Breast epithelium (tissue), 4 donors: ENCODE measurements around the gene P3H2. TPM values are rescaled to one million over a fixed set of nuclear protein-coding genes. Genes with fewer than 3 reads are reported as not detected.

Experiments
- DNase-seq, 2 donors: peaks; one replicate each; pipeline ENCODE4 v3.0.0-alpha.2; 2019; ENCODE audit warnings: low spot score in 2 of 2
- H3K27ac ChIP-seq, 2 donors: fragments of 200-600 bp; sonication (generic) in 1 of 2; one replicate each; pipeline ENCODE4 v1.5.1; 2016 to 2019; ENCODE audit warnings: mild to moderate bottlenecking in 1 of 2
- H3K27me3 ChIP-seq, 2 donors: fragments of 200-600 bp; sonication (generic) in 1 of 2; one replicate each; pipeline versions ENCODE4 v1.5.1 to v1.6.0; 2017 to 2019; ENCODE audit warnings: control low read depth in 1 of 2, mild to moderate bottlenecking in 1 of 2
- H3K36me3 ChIP-seq: fragments of 200-600 bp; one replicate; pipeline ENCODE4 v1.5.1; 2019
- H3K4me1 ChIP-seq, 2 donors: fragments of 200-600 bp; sonication (generic); one replicate each; pipeline ENCODE4 v1.5.1; 2016 to 2019; ENCODE audit warnings: control low read depth in 1 of 2
- H3K4me3 ChIP-seq, 3 donors: fragments of 200-600 bp; sonication (generic); 1 replicate in 2 of 3; 2 replicates in 1 of 3; pipeline ENCODE4 v1.5.1; 2016 to 2019; ENCODE audit warnings: mild to moderate bottlenecking in 3 of 3, moderate library complexity in 2 of 3
- H3K9me3 ChIP-seq, 2 donors: fragments of 200-600 bp; sonication (generic) in 1 of 2; one replicate each; pipeline ENCODE4 v1.5.1; 2016 to 2019; ENCODE audit warnings: control low read depth in 1 of 2
- POLR2A ChIP-seq: fragments of 450-650 bp; IDR thresholded peaks from one replicate; pipeline ENCODE4 v1.6.1; 2016; ENCODE audit warnings: antibody characterized with exemption, mild to moderate bottlenecking, moderate library complexity
- POLR2AphosphoS5 ChIP-seq, 3 donors: sonication (generic); formaldehyde crosslinking; IDR thresholded peaks; one replicate each; pipeline ENCODE4 v1.6.1; 2017; ENCODE audit warnings: antibody characterized with exemption in 3 of 3
- intact Hi-C: fragments of 100-400 bp; cut with DNase I; formaldehyde crosslinking; loops from one replicate; pipeline ENCODE4 v1.15.1; 2023; ENCODE audit warnings: low total_unique reads
- total RNA-seq, 3 donors: library from RNA; depleted of rRNA; stranded (reverse); fragments of >200 nt; gene quantifications; one replicate each; pipeline ENCODE4 v1.1.0, GENCODE V29; 2016
- TF ChIP-seq, protein P1 (sequence below), 3 donors: fragments of 450-650 bp; IDR thresholded peaks; one replicate each; pipeline ENCODE4 v1.5.1; 2016 to 2017; ENCODE audit warnings: antibody characterized with exemption in 3 of 3, mild to moderate bottlenecking in 3 of 3, moderate library complexity in 3 of 3

Gene P3H2
- total RNA-seq, 3 donors from 2014 or later = 1.6 to 12.3 (median 10.2) TPM

GRCh38 chr3:190142041-190142440 is 21.3 kb upstream of the P3H2 start:
- Histone ChIP-seq H3K27ac (no peak overlapping the region), H3K36me3 (no peaks in the 10 kb centered on the region), H3K4me1 (no peaks in the 10 kb centered on the region), H3K9me3 (no peaks in the 10 kb centered on the region), H3K4me3 (no peak overlapping the region), H3K27me3 (no peaks in the 10 kb centered on the region)
- TF ChIP-seq POLR2A = no peak
- TF ChIP-seq, protein P1, sequence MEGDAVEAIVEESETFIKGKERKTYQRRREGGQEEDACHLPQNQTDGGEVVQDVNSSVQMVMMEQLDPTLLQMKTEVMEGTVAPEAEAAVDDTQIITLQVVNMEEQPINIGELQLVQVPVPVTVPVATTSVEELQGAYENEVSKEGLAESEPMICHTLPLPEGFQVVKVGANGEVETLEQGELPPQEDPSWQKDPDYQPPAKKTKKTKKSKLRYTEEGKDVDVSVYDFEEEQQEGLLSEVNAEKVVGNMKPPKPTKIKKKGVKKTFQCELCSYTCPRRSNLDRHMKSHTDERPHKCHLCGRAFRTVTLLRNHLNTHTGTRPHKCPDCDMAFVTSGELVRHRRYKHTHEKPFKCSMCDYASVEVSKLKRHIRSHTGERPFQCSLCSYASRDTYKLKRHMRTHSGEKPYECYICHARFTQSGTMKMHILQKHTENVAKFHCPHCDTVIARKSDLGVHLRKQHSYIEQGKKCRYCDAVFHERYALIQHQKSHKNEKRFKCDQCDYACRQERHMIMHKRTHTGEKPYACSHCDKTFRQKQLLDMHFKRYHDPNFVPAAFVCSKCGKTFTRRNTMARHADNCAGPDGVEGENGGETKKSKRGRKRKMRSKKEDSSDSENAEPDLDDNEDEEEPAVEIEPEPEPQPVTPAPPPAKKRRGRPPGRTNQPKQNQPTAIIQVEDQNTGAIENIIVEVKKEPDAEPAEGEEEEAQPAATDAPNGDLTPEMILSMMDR (IDR thresholded peaks at IDR 0.05) = no peak
- TF ChIP-seq POLR2AphosphoS5 (IDR thresholded peaks at IDR 0.05) = no peak
- intact Hi-C loops = no loop called here
- no peak for DNase-seq

DNA sequence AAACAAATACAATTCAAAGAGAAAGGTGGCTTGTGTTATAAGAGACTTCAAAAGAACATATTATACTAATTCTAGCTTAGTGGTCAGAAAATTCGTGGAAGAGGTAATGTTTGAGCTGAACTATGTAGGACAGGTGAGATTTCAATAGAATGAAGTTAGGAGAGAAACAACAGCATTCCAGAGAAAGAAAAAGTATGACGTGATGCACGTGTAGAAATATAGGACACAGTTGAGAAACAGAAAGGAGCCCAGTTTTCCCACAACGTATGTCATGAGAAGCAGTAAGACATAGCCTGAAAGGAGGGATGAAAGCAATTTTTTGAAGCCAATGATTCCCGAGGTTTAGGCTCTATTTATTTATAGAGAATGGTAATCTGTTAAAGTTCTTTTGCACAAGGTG is 18.7 kb upstream of the P3H2 start:
- Histone ChIP-seq H3K27me3 (no peaks in the 10 kb centered on the region), H3K4me3 (no peak overlapping the region), H3K9me3 (no peaks in the 10 kb centered on the region), H3K27ac (no peak overlapping the region), H3K36me3 (no peaks in the 10 kb centered on the region), H3K4me1 (no peaks in the 10 kb centered on the region)
- TF ChIP-seq POLR2AphosphoS5 (IDR thresholded peaks at IDR 0.05) (no peak), POLR2A (no peak)
- TF ChIP-seq, protein P1 (IDR thresholded peaks at IDR 0.05) = no peak
- no peak for DNase-seq
- intact Hi-C loops = no loop called here

DNA sequence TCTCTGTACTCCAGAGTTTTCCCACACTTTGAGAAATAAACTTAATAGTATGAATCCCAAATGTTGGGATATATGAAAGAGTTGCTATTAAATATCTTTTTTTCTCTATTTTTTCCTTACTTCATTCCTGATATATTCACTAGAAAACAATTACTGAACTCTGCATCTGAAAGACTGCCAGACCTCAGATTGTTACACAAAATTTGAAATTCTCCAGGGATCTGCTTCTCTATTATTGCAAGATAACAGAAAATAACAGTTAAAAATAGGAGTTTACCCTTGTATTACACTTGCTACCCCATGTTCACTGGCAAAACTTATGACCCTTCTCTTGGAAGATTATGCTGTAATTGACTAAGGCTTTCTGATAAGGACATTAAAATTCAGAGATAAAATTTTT is 11.7 kb upstream of the P3H2 start:
- Histone ChIP-seq H3K4me3 (no peak overlapping the region), H3K4me1 (no peaks in the 10 kb centered on the region), H3K9me3 (no peaks in the 10 kb centered on the region), H3K36me3 (no peaks in the 10 kb centered on the region), H3K27me3 (no peaks in the 10 kb centered on the region), H3K27ac (no peak overlapping the region)
- no peak for DNase-seq
- TF ChIP-seq, protein P1 (IDR thresholded peaks at IDR 0.05) = no peak
- TF ChIP-seq POLR2AphosphoS5 (IDR thresholded peaks at IDR 0.05) (no peak), POLR2A (no peak)
- intact Hi-C loops = no loop called here

- Histone ChIP-seq H3K4me3 (no peak overlapping the region), H3K27me3 (no peaks in the 10 kb centered on the region), H3K4me1 (no peaks in the 10 kb centered on the region), H3K9me3 (no peaks in the 10 kb centered on the region), H3K27ac (no peak overlapping the region), H3K36me3 (no peaks in the 10 kb centered on the region)
- TF ChIP-seq POLR2AphosphoS5 (IDR thresholded peaks at IDR 0.05) = no peak
- no peak for TF ChIP-seq POLR2A
- TF ChIP-seq, protein P1 (IDR thresholded peaks at IDR 0.05) = no peak
- no peak for DNase-seq
- intact Hi-C loops = no loop called here
Observed at GRCh38 chr3:190131329-190131728, 10.6 kb upstream of the P3H2 start.

GRCh38 chr3:190130696-190131095 is 10.0 kb upstream of the P3H2 start:
- intact Hi-C loops = no loop called here
- no peak for TF ChIP-seq POLR2A
- TF ChIP-seq, protein P1 (IDR thresholded peaks at IDR 0.05) = no peak
- no peak for TF ChIP-seq POLR2AphosphoS5 (IDR thresholded peaks at IDR 0.05)

More at GRCh38 chr3:190130696-190131095, 10.0 kb upstream of the P3H2 start:
- no peaks in the 10 kb centered on the region for H3K36me3 ChIP-seq
- H3K27me3 ChIP-seq = no peaks in the 10 kb centered on the region
- no peak for DNase-seq
- H3K4me3 ChIP-seq = no peak overlapping the region
- H3K4me1 ChIP-seq = no peaks in the 10 kb centered on the region
- H3K27ac ChIP-seq = no peak overlapping the region
- no peaks in the 10 kb centered on the region for H3K9me3 ChIP-seq
